Neural progenitor cell (in vitro differentiated cells): ENCODE measurements around the gene AIF1L.
"Not testable (repeated sequence)": the region's sequence is repeated elsewhere in the genome, so short reads cannot be mapped to it uniquely, and the experiment has no call there.

Experiments used
- EZH2 ChIP-seq: fragments of 200-600 bp; sonication (generic); IDR thresholded peaks from 2 replicates; pipeline ENCODE4 v1.6.1; 2017; ENCODE audit warnings: antibody characterized with exemption, mild to moderate bottlenecking, moderate library complexity
- EZH2phosphoT487 ChIP-seq: fragments of 200-600 bp; sonication (generic); IDR thresholded peaks from 2 replicates; pipeline ENCODE4 v1.6.1; 2017; ENCODE audit warnings: antibody characterized with exemption
- TF ChIP-seq, protein P1 (sequence below): fragments of 200-600 bp; sonication (generic); IDR thresholded peaks from 2 replicates; pipeline ENCODE4 v1.5.1; 2017; ENCODE audit warnings: antibody characterized with exemption, mild to moderate bottlenecking

DNA sequence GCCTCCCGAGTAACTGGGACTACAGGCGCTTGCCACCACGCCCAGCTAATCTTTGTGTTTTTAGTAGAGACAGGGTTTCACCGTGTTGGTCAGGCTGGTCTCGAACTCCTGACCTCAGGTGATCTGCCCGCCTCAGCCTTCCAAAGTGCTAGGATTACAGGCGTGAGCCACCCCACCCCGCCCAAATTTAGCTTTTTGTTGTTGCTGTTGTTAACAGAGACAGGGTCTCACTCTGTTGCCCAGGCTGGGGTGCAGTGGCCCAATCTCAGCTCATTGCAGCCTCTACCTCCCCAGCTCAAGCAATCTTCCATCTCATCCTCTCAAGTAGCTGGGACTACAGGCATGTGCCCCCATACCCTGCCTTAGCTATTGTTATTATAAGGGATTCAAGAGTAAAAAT, 3.5 kb downstream of the AIF1L start:
- TF ChIP-seq, protein P1, sequence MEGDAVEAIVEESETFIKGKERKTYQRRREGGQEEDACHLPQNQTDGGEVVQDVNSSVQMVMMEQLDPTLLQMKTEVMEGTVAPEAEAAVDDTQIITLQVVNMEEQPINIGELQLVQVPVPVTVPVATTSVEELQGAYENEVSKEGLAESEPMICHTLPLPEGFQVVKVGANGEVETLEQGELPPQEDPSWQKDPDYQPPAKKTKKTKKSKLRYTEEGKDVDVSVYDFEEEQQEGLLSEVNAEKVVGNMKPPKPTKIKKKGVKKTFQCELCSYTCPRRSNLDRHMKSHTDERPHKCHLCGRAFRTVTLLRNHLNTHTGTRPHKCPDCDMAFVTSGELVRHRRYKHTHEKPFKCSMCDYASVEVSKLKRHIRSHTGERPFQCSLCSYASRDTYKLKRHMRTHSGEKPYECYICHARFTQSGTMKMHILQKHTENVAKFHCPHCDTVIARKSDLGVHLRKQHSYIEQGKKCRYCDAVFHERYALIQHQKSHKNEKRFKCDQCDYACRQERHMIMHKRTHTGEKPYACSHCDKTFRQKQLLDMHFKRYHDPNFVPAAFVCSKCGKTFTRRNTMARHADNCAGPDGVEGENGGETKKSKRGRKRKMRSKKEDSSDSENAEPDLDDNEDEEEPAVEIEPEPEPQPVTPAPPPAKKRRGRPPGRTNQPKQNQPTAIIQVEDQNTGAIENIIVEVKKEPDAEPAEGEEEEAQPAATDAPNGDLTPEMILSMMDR = not testable (repeated sequence)
- TF ChIP-seq EZH2, EZH2phosphoT487: not testable (repeated sequence)
